OCI-LY1 (cell line): ENCODE measurements around the gene CGB2.

ENCODE experiments used
- H2AFZ ChIP-seq: fragments of 200-600 bp; sonication (generic), shearing (Covaris generic); 2 replicates; pipeline ENCODE4 v1.6.0; 2014; ENCODE audit warnings: antibody characterized with exemption, mild to moderate bottlenecking, low read length
- H3F3A ChIP-seq: fragments of 200-600 bp; sonication (generic), shearing (Covaris generic); 2 replicates; pipeline ENCODE4 v1.6.0; 2014; ENCODE audit warnings: mild to moderate bottlenecking, antibody characterized with exemption, low read length, moderate library complexity; ENCODE audit not compliant: insufficient read depth
- H3K27ac ChIP-seq: fragments of 200-600 bp; sonication (generic); 2 replicates; pipeline ENCODE4 v1.5.1; 2014; ENCODE audit warnings: low read length, mixed run types, mild to moderate bottlenecking, low read depth; ENCODE audit not compliant: poor library complexity, severe bottlenecking
- H3K27me3 ChIP-seq: fragments of 200-600 bp; sonication (generic); 2 replicates; pipeline ENCODE4 v1.6.0; 2014; ENCODE audit warnings: antibody characterized with exemption, mild to moderate bottlenecking, low read length, moderate library complexity; ENCODE audit not compliant: insufficient read depth
- H3K36me3 ChIP-seq: fragments of 200-600 bp; sonication (generic); 2 replicates; pipeline ENCODE4 v1.6.1; 2014; ENCODE audit warnings: mild to moderate bottlenecking, antibody characterized with exemption, low read length, moderate library complexity, mixed read lengths; ENCODE audit not compliant: insufficient read depth
- H3K4me1 ChIP-seq: fragments of 200-600 bp; sonication (generic); 2 replicates; pipeline ENCODE4 v1.5.1; 2014; ENCODE audit warnings: mild to moderate bottlenecking, low read length, moderate library complexity; ENCODE audit not compliant: insufficient read depth, severe bottlenecking
- H3K4me2 ChIP-seq: fragments of 200-600 bp; sonication (generic), shearing (Covaris generic); 2 replicates; pipeline ENCODE4 v1.6.1; 2014; ENCODE audit warnings: low read length
- H3K4me3 ChIP-seq: fragments of 200-600 bp; sonication (generic); 2 replicates; pipeline ENCODE4 v1.5.1; 2014; ENCODE audit warnings: low read length, low read depth, mild to moderate bottlenecking, mixed read lengths; ENCODE audit not compliant: poor library complexity, severe bottlenecking
- H3K79me2 ChIP-seq: fragments of 200-600 bp; shearing (Covaris generic); 2 replicates; pipeline ENCODE4 v1.6.1; 2016; ENCODE audit warnings: mixed run types, low read length, mixed read lengths; ENCODE audit not compliant: insufficient read depth
- H3K9ac ChIP-seq: fragments of 200-600 bp; sonication (generic), shearing (Covaris generic); 2 replicates; pipeline ENCODE4 v1.6.1; 2014; ENCODE audit warnings: mild to moderate bottlenecking, low read length, mixed read lengths
- H3K9me2 ChIP-seq: fragments of 200-600 bp; sonication (generic), shearing (Covaris generic); 2 replicates; pipeline ENCODE4 v1.6.1; 2014; ENCODE audit warnings: low read depth, mild to moderate bottlenecking, low read length, mixed read lengths
- H3K9me3 ChIP-seq: fragments of 200-600 bp; shearing (Covaris generic); 2 replicates; pipeline ENCODE4 v1.6.1; 2014; ENCODE audit warnings: low read length, mixed read lengths
- H4K20me1 ChIP-seq: fragments of 200-600 bp; sonication (generic), shearing (Covaris generic); 2 replicates; pipeline ENCODE4 v1.6.0; 2016; ENCODE audit warnings: mild to moderate bottlenecking, low read length; ENCODE audit not compliant: insufficient read depth
- CTCF ChIP-seq: fragments of 200-600 bp; sonication (generic), shearing (Covaris generic); IDR thresholded peaks from 2 replicates; pipeline ENCODE4 v1.5.1; 2017; ENCODE audit warnings: mild to moderate bottlenecking, antibody characterized with exemption, low read length, moderate library complexity, mixed read lengths
- EZH2 ChIP-seq: fragments of 200-600 bp; sonication (generic), shearing (Covaris generic); IDR thresholded peaks from 2 replicates; pipeline ENCODE4 v1.8.0; 2017; ENCODE audit warnings: borderline replicate concordance, mixed run types, mild to moderate bottlenecking, antibody characterized with exemption, low read length, moderate library complexity, mixed read lengths

The CGB2 gene

GRCh38 chr19:48986211-48986610 is 45.5 kb upstream of the CGB2 start:
- Histone ChIP-seq H3K27me3 (no peaks in the 10 kb centered on the region), H3K36me3 (peaks cover 46% of the 10 kb centered on the region), H2AFZ (no peak overlapping the region), H3F3A (no peaks in the 10 kb centered on the region), H3K9ac (no peak overlapping the region), H3K4me1 (peaks cover 14% of the 10 kb centered on the region), H3K4me3 (no peak overlapping the region), H3K79me2 (no peaks in the 10 kb centered on the region), H4K20me1 (no peaks in the 10 kb centered on the region), H3K27ac (no peak overlapping the region), H3K4me2 (no peak overlapping the region), H3K9me3 (no peaks in the 10 kb centered on the region), H3K9me2 (no peaks in the 10 kb centered on the region)
- no peak for TF ChIP-seq EZH2
- TF ChIP-seq CTCF = no peak

GRCh38 chr19:48987323-48987722 is 44.4 kb upstream of the CGB2 start:
- H3K27me3 ChIP-seq = no peaks in the 10 kb centered on the region
- H3K27ac ChIP-seq = peak overlapping the region; percentile 70
- H3K4me3 ChIP-seq = no peak overlapping the region
- peaks cover 46% of the 10 kb centered on the region for H3K36me3 ChIP-seq
- TF ChIP-seq CTCF (peak; percentile 27; the same call in 1 of the 2 replicates), EZH2 (no peak)
- H3K4me1 ChIP-seq = peaks cover 24% of the 10 kb centered on the region
- no peak overlapping the region for H3K4me2 ChIP-seq
- H4K20me1 ChIP-seq = no peaks in the 10 kb centered on the region
- H3K9me2 ChIP-seq = no peaks in the 10 kb centered on the region
- H3K9ac ChIP-seq = no peak overlapping the region
- no peaks in the 10 kb centered on the region for H3F3A ChIP-seq
- no peak overlapping the region for H2AFZ ChIP-seq
- 0 out of 2 replicates have a peak, but pooled peaks cover 4% of the 10 kb centered on the region for H3K79me2 ChIP-seq
- H3K9me3 ChIP-seq = no peaks in the 10 kb centered on the region

- TF ChIP-seq CTCF (no peak), EZH2 (no peak)
- H3K4me2 ChIP-seq = no peak overlapping the region
- H3K27me3 ChIP-seq = no peaks in the 10 kb centered on the region
Measured at GRCh38 chr19:48988286-48988685, 43.4 kb upstream of the CGB2 start.

More at GRCh38 chr19:48988286-48988685, 43.4 kb upstream of the CGB2 start:
- Histone ChIP-seq H2AFZ (no peak overlapping the region), H3K4me1 (peaks cover 24% of the 10 kb centered on the region), H3K4me3 (no peak overlapping the region), H3K9me2 (no peaks in the 10 kb centered on the region), H3F3A (no peaks in the 10 kb centered on the region), H3K9me3 (no peaks in the 10 kb centered on the region), H3K27ac (peak overlapping the region; percentile 70), H3K9ac (no peak overlapping the region), H3K36me3 (peaks cover 37% of the 10 kb centered on the region), H3K79me2 (0 out of 2 replicates have a peak, but pooled peaks cover 6% of the 10 kb centered on the region), H4K20me1 (no peaks in the 10 kb centered on the region)
